Measurements from ENCODE around the gene NPC2. TPM values are rescaled to one million over a fixed set of nuclear protein-coding genes. Genes with fewer than 3 reads are reported as not detected.

NPC2 gene
- total and polyA plus RNA-seq, 9 of the 15 experiments (the other 6 are each of a cell fraction or from before 2014, with no cell fraction given): 16.6 to 74.1 (median 32.6) TPM

GRCh38 chr14:74510223-74510931, 17.3 kb upstream of the NPC2 start:
- Histone ChIP-seq H3K9me3 (replicated peaks; ENCODE audit: control insufficient read depth, insufficient read depth, low read depth, low read length) (no peaks in the 10 kb centered on the region), H3K4me2 (ENCODE audit: insufficient read depth, low read length) (no peak overlapping the region), H3K79me2 (ENCODE audit: control insufficient read depth, insufficient read depth, low read length) (no peaks in the 10 kb centered on the region), H3K36me3 (ENCODE audit: control insufficient read depth, insufficient read depth, low read length) (no peaks in the 10 kb centered on the region), H3K27ac (ENCODE audit: extremely low read depth, low read depth, low read length) (no peak overlapping the region), H3K4me3 (no peak overlapping the region), H3K27me3 (ENCODE audit: control insufficient read depth in 2 of 2, insufficient read depth in 2 of 2, low read length in 2 of 2) (peaks cover 6 to 67% of the 10 kb centered on the region in 2 experiments; a peak in 3 of 5 replicates), H3K4me1 (replicated peaks in 1 of 2; ENCODE audit: control insufficient read depth in 2 of 2, insufficient read depth in 2 of 2, low read length in 2 of 2) (no peaks in the 10 kb centered on the region), H3K9me1 (ENCODE audit: control insufficient read depth, insufficient read depth, low read length) (no peaks in the 10 kb centered on the region), H3K9ac (ENCODE audit: insufficient read depth in 1 of 2, low read depth in 2 of 2, low read length in 2 of 2) (no peak overlapping the region), H4K20me1 (replicated peaks; ENCODE audit: control insufficient read depth, insufficient read depth, low read length) (no peaks in the 10 kb centered on the region), H2AFZ (ENCODE audit: low read depth, low read length) (no peak overlapping the region)
- no TSS peak for BruUV-seq (replicated peaks)
- CTCF ChIA-PET (ENCODE audit: low intra/inter-chr PET ratio): no interaction called here
- intact Hi-C loops (cut with micrococcal nuclease) (no loop called here), in situ Hi-C loops (cut with MboI) (no loop called here)
- DNase-seq (ENCODE audit: extremely low read depth in 1 of 4, low spot score in 3 of 4) (no peak), ATAC-seq (no peak), FAIRE-seq (no peak)
- POLR2A ChIA-PET: interaction anchor here (0.9 kb wide), 1 partner anchor 10 kb away, joined by 7 read pairs; no protein-coding TSS in a partner anchor
- WGBS (ENCODE audit: insufficient coverage, low coverage, missing lambda C conversion rate): 0% methylated on average over 14 of the region's 21 CpGs
- no peak for TF ChIP-seq NCOA4 (IDR thresholded peaks at IDR 0.05; ENCODE audit: partially characterized antibody)
- no peak for TF ChIP-seq XRCC3 (IDR thresholded peaks at IDR 0.05)
- no peak for TF ChIP-seq RBM34 (IDR thresholded peaks at IDR 0.05; ENCODE audit: borderline replicate concordance, insufficient read depth, low read length)
- TF ChIP-seq, protein P1, sequence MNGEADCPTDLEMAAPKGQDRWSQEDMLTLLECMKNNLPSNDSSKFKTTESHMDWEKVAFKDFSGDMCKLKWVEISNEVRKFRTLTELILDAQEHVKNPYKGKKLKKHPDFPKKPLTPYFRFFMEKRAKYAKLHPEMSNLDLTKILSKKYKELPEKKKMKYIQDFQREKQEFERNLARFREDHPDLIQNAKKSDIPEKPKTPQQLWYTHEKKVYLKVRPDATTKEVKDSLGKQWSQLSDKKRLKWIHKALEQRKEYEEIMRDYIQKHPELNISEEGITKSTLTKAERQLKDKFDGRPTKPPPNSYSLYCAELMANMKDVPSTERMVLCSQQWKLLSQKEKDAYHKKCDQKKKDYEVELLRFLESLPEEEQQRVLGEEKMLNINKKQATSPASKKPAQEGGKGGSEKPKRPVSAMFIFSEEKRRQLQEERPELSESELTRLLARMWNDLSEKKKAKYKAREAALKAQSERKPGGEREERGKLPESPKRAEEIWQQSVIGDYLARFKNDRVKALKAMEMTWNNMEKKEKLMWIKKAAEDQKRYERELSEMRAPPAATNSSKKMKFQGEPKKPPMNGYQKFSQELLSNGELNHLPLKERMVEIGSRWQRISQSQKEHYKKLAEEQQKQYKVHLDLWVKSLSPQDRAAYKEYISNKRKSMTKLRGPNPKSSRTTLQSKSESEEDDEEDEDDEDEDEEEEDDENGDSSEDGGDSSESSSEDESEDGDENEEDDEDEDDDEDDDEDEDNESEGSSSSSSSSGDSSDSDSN (IDR thresholded peaks at IDR 0.05; ENCODE audit: borderline replicate concordance in 1 of 2, low read depth in 2 of 2, low read length in 2 of 2): no peak
- no peak for TF ChIP-seq TOE1 (IDR thresholded peaks at IDR 0.05; ENCODE audit: borderline replicate concordance)
- TF ChIP-seq TOE1 (CRISPR knock-in tag; IDR thresholded peaks at IDR 0.05; ENCODE audit: borderline replicate concordance, low read depth): no peak
- no peak for TF ChIP-seq ZNF696 (CRISPR knock-in tag; conservative IDR thresholded peaks at IDR 0.05)
- TF ChIP-seq SLC30A9 (CRISPR knock-in tag; IDR thresholded peaks at IDR 0.05): no peak
- no peak for TF ChIP-seq RBFOX2 (IDR thresholded peaks at IDR 0.05; ENCODE audit: low read depth, low read length)
- TF ChIP-seq, protein P2, sequence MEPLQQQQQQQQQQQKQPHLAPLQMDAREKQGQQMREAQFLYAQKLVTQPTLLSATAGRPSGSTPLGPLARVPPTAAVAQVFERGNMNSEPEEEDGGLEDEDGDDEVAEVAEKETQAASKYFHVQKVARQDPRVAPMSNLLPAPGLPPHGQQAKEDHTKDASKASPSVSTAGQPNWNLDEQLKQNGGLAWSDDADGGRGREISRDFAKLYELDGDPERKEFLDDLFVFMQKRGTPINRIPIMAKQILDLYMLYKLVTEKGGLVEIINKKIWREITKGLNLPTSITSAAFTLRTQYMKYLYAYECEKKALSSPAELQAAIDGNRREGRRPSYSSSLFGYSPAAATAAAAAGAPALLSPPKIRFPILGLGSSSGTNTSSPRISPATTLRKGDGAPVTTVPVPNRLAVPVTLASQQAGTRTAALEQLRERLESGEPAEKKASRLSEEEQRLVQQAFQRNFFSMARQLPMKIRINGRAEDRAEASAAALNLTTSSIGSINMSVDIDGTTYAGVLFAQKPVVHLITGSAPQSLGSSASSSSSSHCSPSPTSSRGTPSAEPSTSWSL (CRISPR knock-in tag; IDR thresholded peaks at IDR 0.05; ENCODE audit: borderline replicate concordance): no peak
- no peak for TF ChIP-seq ZBTB33 (CRISPR knock-in tag; IDR thresholded peaks at IDR 0.05)
- TF ChIP-seq ZNF589 (CRISPR knock-in tag; IDR thresholded peaks at IDR 0.05; ENCODE audit: low read depth): no peak

Measured in K562 (cell line).